ES-I3 (cell line): ENCODE data around the gene TRPM5.
A peak's percentile ranks its signal among the peaks of the same experiment; 100 is the strongest.

Source experiments
- H3K36me3 ChIP-seq: 2 replicates; pipeline ENCODE4 v1.6.1; 2013; ENCODE audit warnings: mild to moderate bottlenecking, low read length, control low read depth, moderate library complexity; ENCODE audit not compliant: insufficient read depth
- H3K4me1 ChIP-seq: 2 replicates; pipeline ENCODE4 v1.6.1; 2013; ENCODE audit warnings: mild to moderate bottlenecking, control low read depth, low read length; ENCODE audit not compliant: insufficient read depth
- H3K9ac ChIP-seq: 2 replicates; pipeline ENCODE4 v1.6.1; 2013; ENCODE audit warnings: low read depth, mild to moderate bottlenecking, low read length, moderate library complexity
- H3K9me3 ChIP-seq: 2 replicates; pipeline ENCODE4 v1.6.1; 2013; ENCODE audit warnings: mild to moderate bottlenecking, low read length, moderate library complexity; ENCODE audit not compliant: control insufficient read depth, insufficient read depth

Gene TRPM5

GRCh38 chr11:2406451-2406850, 37.9 kb downstream of the TRPM5 start:
- Histone ChIP-seq H3K9ac (no peak overlapping the region), H3K9me3 (no peaks in the 10 kb centered on the region), H3K4me1 (no peaks in the 10 kb centered on the region), H3K36me3 (no peaks in the 10 kb centered on the region)

DNA sequence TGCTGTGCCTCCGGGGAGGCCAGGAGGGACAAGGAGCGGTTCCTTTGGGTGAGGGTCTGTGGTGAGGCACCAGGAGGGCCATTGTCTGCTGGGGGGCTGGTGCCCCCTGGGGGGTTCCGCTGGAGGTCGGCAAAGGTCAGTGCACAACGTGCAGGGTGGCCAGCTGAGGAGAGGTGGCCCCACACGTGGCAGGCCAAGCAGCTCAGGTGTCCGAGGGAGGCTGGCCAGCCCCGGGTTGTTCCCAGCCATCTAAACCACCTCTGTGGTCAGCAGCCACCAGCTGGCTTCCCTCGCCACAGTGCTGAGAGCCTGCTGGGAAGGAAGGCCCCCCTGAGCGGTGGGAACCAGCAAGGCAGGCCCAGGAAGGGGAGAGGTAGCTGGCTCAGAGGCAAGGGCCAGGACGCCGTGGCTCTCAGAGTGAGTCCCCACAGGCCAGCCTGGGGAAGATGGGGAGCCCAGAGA, 39.5 kb downstream of the TRPM5 start:
- Histone ChIP-seq H3K9me3 (no peaks in the 10 kb centered on the region), H3K36me3 (no peaks in the 10 kb centered on the region), H3K4me1 (no peaks in the 10 kb centered on the region), H3K9ac (no peak overlapping the region)

- no peaks in the 10 kb centered on the region for H3K9me3 ChIP-seq
- H3K9ac ChIP-seq, result no peak overlapping the region
- no peaks in the 10 kb centered on the region for H3K4me1 ChIP-seq
- no peaks in the 10 kb centered on the region for H3K36me3 ChIP-seq
These were observed 41.2 kb downstream of the TRPM5 start for GRCh38 chr11:2402890-2403645.

DNA sequence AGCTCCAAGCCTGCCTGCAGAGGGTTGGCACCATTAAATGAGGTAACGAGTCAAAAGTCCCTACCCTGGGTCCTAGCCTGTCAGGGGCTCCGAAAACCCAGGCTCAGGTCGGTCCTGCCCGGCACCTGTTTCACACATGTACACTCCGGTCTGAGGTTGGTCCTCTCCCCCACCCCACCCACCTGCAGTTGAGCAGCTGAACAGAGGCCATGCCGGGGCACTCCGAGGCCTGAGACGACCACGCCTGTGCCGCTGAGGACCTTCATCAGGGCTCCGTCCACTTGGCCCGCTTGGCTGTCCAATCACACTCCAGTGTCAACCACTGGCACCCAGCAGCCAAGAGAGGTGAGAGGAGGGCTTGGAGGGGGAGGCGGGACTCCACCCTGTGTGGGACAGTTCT, 42.2 kb downstream of the TRPM5 start:
- H3K36me3 ChIP-seq, result no peaks in the 10 kb centered on the region
- no peak overlapping the region for H3K9ac ChIP-seq
- no peaks in the 10 kb centered on the region for H3K4me1 ChIP-seq
- no peaks in the 10 kb centered on the region for H3K9me3 ChIP-seq

GRCh38 chr11:2401436-2401984, 42.8 kb downstream of the TRPM5 start:
- H3K36me3 ChIP-seq, result peaks cover 2% of the 10 kb centered on the region
- H3K9ac ChIP-seq, result peak overlapping the region; percentile 97
- H3K9me3 ChIP-seq, result no peaks in the 10 kb centered on the region
- no peaks in the 10 kb centered on the region for H3K4me1 ChIP-seq

GRCh38 chr11:2400762-2401435, 43.4 kb downstream of the TRPM5 start:
- peaks cover 5% of the 10 kb centered on the region for H3K36me3 ChIP-seq
- no peaks in the 10 kb centered on the region for H3K9me3 ChIP-seq
- no peaks in the 10 kb centered on the region for H3K4me1 ChIP-seq
- H3K9ac ChIP-seq, result peak overlapping the region; percentile 97

GRCh38 chr11:2400069-2400761, 44.1 kb downstream of the TRPM5 start, which contains the start of gene TSSC4:
TSSC4 (plus strand) TSS chr11:2400750; CDS start chr11:2402634, 1,884 bp downstream.
- Histone ChIP-seq H3K4me1 (no peaks in the 10 kb centered on the region), H3K36me3 (peaks cover 5% of the 10 kb centered on the region), H3K9me3 (no peaks in the 10 kb centered on the region), H3K9ac (peak within 1 kb of the TSS; percentile 97)

DNA sequence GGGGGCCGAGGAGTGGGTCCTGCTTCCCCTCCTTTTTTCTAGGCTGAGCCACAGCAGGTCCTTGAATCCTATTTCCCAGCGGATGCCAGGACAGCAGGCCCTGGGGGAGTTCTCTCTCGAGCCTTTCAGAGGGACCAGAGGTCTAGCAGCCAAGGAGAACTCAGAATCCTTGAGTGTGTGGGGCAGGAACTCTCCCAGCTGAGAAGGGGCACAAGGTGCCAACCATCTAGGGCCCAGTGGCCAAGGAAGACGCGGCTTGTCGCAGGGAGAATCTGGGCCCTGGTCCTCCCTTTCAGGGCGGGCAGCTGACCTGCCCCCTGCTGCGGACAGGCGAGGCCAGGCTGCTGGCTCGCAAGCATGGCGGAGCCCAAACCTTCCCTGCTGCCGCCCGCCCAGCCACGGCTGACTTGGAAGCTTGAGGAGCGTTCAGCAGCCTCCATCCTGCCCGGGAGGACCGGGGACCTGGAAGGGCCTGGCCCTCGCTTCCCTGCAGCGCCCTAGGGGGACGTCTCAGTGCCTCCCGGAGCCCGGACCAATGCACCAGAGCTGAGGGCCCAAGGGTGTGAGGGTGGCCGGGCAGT, 44.7 kb downstream of the TRPM5 start:
- Histone ChIP-seq H3K4me1 (no peaks in the 10 kb centered on the region), H3K36me3 (peaks cover 5% of the 10 kb centered on the region), H3K9ac (peak overlapping the region; percentile 60), H3K9me3 (no peaks in the 10 kb centered on the region)

DNA sequence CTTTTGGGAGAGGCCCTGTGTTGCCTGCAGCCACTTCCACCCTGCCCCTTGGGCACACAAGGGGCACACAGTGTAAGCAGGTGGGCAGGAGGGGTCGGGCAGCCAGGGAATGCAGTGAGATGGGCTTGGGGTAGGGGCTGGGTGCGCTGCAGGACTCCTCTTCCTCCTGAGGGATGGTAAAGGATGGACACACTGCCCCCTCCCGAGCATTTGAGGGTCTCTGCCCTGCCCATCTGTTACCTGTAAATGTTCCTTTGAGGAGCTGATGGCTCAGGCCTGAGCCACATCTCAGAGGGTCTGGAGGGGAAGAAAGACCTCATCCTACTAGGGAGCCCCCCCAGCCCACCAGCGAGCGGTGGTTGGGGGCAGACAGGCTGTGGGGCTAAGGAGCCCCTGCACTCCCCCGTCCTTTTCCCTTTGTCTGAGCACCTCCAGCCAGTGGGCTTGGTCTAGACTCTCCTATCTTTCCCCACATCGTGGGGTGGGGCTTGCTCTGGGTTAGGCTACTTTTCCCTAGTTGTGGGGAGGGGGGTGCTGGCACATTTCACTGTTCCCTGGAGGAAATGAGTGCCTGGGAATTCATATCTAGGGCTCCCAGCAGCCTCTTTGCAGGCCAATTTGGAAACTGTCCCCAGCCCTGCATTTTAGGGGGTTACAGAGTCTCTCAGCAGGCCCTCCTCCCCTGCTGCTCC, 45.5 kb downstream of the TRPM5 start:
- H3K9ac ChIP-seq, result peak overlapping the region; percentile 60
- H3K9me3 ChIP-seq, result no peaks in the 10 kb centered on the region
- H3K4me1 ChIP-seq, result no peaks in the 10 kb centered on the region
- peaks cover 5% of the 10 kb centered on the region for H3K36me3 ChIP-seq

DNA sequence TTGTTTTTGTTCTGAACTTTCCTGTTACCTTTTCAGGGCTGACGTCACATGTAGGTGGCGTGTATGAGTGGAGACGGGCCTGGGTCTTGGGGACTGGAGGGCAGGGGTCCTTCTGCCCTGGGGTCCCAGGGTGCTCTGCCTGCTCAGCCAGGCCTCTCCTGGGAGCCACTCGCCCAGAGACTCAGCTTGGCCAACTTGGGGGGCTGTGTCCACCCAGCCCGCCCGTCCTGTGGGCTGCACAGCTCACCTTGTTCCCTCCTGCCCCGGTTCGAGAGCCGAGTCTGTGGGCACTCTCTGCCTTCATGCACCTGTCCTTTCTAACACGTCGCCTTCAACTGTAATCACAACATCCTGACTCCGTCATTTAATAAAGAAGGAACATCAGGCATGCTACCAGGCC, 47.3 kb downstream of the TRPM5 start:
- Histone ChIP-seq H3K4me1 (no peaks in the 10 kb centered on the region), H3K9me3 (no peaks in the 10 kb centered on the region), H3K36me3 (peaks cover 5% of the 10 kb centered on the region)

GRCh38 chr11:2396471-2396870, 47.8 kb downstream of the TRPM5 start:
- H3K4me1 ChIP-seq, result no peaks in the 10 kb centered on the region
- H3K9me3 ChIP-seq, result no peaks in the 10 kb centered on the region
- H3K36me3 ChIP-seq, result peaks cover 5% of the 10 kb centered on the region
- no peak overlapping the region for H3K9ac ChIP-seq

More for the DNA sequence above, 47.3 kb downstream of the TRPM5 start:
- H3K9ac ChIP-seq, result no peak overlapping the region

DNA sequence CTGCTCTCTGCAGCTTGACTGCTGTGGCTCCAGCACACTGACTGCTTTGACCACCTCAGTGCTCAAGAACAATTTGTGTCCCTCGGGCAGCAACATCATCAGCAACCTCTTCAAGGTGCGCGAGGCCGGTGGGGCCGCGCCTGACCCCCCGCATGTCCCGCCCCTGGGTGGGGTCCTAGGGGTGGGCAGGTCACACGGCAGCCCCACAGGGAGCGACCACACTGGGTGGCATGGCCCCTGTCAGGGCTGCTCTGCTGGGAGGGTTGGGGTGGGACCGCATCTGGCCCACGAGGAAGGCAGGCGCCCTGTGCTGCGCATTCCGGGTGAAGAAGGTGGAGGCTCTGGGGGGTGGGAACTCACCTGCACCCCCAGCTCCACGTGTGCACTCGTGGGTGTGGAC, 48.5 kb downstream of the TRPM5 start:
- no peaks in the 10 kb centered on the region for H3K9me3 ChIP-seq
- H3K36me3 ChIP-seq, result peaks cover 5% of the 10 kb centered on the region
- no peak overlapping the region for H3K9ac ChIP-seq
- H3K4me1 ChIP-seq, result no peaks in the 10 kb centered on the region; the same call in 1 of the 2 replicates

DNA sequence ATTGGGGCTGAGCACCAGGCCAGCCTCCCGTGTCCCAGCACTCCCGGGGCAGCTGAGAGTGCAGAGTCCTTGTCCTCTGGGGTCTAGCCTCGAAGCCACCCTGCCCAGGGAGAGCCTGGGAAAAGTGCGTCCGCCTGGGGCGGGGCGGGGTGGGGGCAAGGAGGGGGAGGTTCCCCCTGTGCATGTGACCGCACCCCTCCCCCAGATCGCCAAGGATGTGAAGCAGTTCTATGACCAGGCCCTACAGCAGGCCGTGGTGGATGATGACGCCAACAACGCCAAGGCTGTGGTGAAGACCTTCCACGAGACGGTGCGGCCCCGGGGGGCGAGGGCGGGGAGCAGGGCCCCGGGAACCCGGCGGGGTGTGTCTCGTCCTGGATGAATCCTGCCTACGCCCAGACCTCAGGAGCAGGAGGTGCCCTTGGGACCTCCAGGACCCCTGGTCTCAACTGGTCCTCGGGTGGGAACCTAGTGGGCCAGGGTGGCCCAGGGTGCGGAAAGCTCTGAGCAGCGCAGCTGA, 49.0 kb downstream of the TRPM5 start:
- H3K4me1 ChIP-seq, result peaks cover 4% of the 10 kb centered on the region; the same call in 1 of the 2 replicates
- H3K36me3 ChIP-seq, result peaks cover 5% of the 10 kb centered on the region
- H3K9me3 ChIP-seq, result no peaks in the 10 kb centered on the region
- H3K9ac ChIP-seq, result no peak overlapping the region
